Gastrocnemius medialis (tissue), 4 donors: ENCODE results near the gene PACS1. TPM values are rescaled to one million over a fixed set of nuclear protein-coding genes. Genes with fewer than 3 reads are reported as not detected.

Experiments
- ATAC-seq, 2 donors: fragments of 150-250 bp; one replicate each; pipeline ENCODE4 v1.9.1; 2016
- DNase-seq, 2 donors: peaks; one replicate each; pipeline ENCODE4 v3.0.0-alpha.2; 2019
- H3K27ac ChIP-seq, 4 donors: fragments of 200-600 bp; sonication (generic); 1 replicate in 1 of 4; 2 replicates in 3 of 4; pipeline ENCODE4 v1.5.1; 2016 to 2018; ENCODE audit warnings: mild to moderate bottlenecking in 2 of 4, moderate library complexity in 1 of 4
- H3K27me3 ChIP-seq, 3 donors: fragments of 200-600 bp; sonication (generic) in 2 of 3; 1 replicate in 1 of 3; 2 replicates in 2 of 3; pipeline versions ENCODE4 v1.5.1 to v1.6.0; 2016 to 2019; ENCODE audit warnings: mild to moderate bottlenecking in 1 of 3, moderate library complexity in 1 of 3
- H3K36me3 ChIP-seq, 2 donors: fragments of 200-600 bp; sonication (generic) in 1 of 2; one replicate each; pipeline ENCODE4 v1.5.1; 2017 to 2018
- H3K4me1 ChIP-seq, 2 donors: fragments of 200-600 bp; sonication (generic) in 1 of 2; one replicate each; pipeline ENCODE4 v1.5.1; 2016 to 2017; ENCODE audit warnings: mild to moderate bottlenecking in 2 of 2
- H3K4me3 ChIP-seq, 4 donors: fragments of 200-600 bp; sonication (generic) in 3 of 4; 1 replicate in 1 of 4; 2 replicates in 3 of 4; pipeline ENCODE4 v1.5.1; 2016 to 2019; ENCODE audit warnings: mild to moderate bottlenecking in 2 of 4
- H3K9me3 ChIP-seq, 3 donors: fragments of 200-600 bp; sonication (generic) in 2 of 3; 1 replicate in 1 of 3; 2 replicates in 2 of 3; pipeline ENCODE4 v1.5.1; 2016 to 2019
- CTCF ChIP-seq, 5 experiments: fragments of 450-650 bp in 3 of 5; fragments of 200-600 bp in 2 of 5; sonication (generic) in 2 of 5; IDR thresholded peaks in 4 of 5; conservative IDR thresholded peaks in 1 of 5; 1 replicate in 4 of 5; 2 replicates in 1 of 5; pipeline ENCODE4 v1.5.1; 2016 to 2019; ENCODE audit warnings: antibody characterized with exemption in 5 of 5, mild to moderate bottlenecking in 3 of 5, moderate library complexity in 3 of 5
- POLR2A ChIP-seq, 2 donors: fragments of 450-650 bp; IDR thresholded peaks; one replicate each; pipeline ENCODE4 v1.6.1; 2017; ENCODE audit warnings: antibody characterized with exemption in 2 of 2, mild to moderate bottlenecking in 2 of 2, moderate library complexity in 2 of 2
- in situ Hi-C, 4 donors: fragments of 200-750 bp; cut with MboI; loops; one replicate each; pipeline versions ENCODE4 v1.15.0 to v1.8.0; 2017; ENCODE audit warnings: low sequenced_read_pairs in 4 of 4
- intact Hi-C: fragments of 100-400 bp; cut with DNase I; formaldehyde crosslinking; loops from one replicate; pipeline ENCODE4 v1.15.1; 2023; ENCODE audit warnings: low total_unique reads
- total RNA-seq, 4 donors: library from RNA; depleted of rRNA; stranded (reverse); fragments of >200 nt; gene quantifications; one replicate each; pipeline versions ENCODE4 v1.1.0 to v1.2.3, GENCODE V29; 2016

PACS1 gene
- total RNA-seq, 4 donors from 2014 or later = 6.6 to 20.4 (median 16.9) TPM

- Histone ChIP-seq H3K27me3 (no peaks in the 10 kb centered on the region), H3K9me3 (no peaks in the 10 kb centered on the region), H3K36me3 (no peaks in the 10 kb centered on the region), H3K4me3 (no peak overlapping the region), H3K4me1 (no peaks in the 10 kb centered on the region), H3K27ac (no peak overlapping the region)
- ATAC-seq (no peak), DNase-seq (no peak)
- in situ Hi-C loops = no loop called here
- intact Hi-C loops = no loop called here
- TF ChIP-seq POLR2A (IDR thresholded peaks at IDR 0.05) = no peak
- no peak for TF ChIP-seq CTCF (IDR thresholded peaks at IDR 0.05 in 4 of 5, conservative IDR thresholded peaks at IDR 0.05 in 1 of 5)
These were observed 119.1 kb downstream of the PACS1 start for GRCh38 chr11:66189031-66189745.

- Histone ChIP-seq H3K27ac (no peak overlapping the region), H3K9me3 (no peaks in the 10 kb centered on the region), H3K4me3 (no peak overlapping the region), H3K27me3 (no peaks in the 10 kb centered on the region), H3K36me3 (no peaks in the 10 kb centered on the region), H3K4me1 (no peaks in the 10 kb centered on the region)
- intact Hi-C loops = no loop called here
- in situ Hi-C loops = no loop called here
- ATAC-seq (no peak), DNase-seq (no peak)
- TF ChIP-seq CTCF (IDR thresholded peaks at IDR 0.05 in 4 of 5, conservative IDR thresholded peaks at IDR 0.05 in 1 of 5) (no peak), POLR2A (IDR thresholded peaks at IDR 0.05) (no peak)
These were observed 120.7 kb downstream of the PACS1 start for GRCh38 chr11:66190786-66191185.

- Histone ChIP-seq H3K4me1 (no peaks in the 10 kb centered on the region), H3K36me3 (no peaks in the 10 kb centered on the region), H3K9me3 (no peaks in the 10 kb centered on the region), H3K27ac (no peak overlapping the region), H3K4me3 (no peak overlapping the region), H3K27me3 (no peaks in the 10 kb centered on the region)
- ATAC-seq = no peak
- TF ChIP-seq POLR2A (IDR thresholded peaks at IDR 0.05) (no peak), CTCF (IDR thresholded peaks at IDR 0.05 in 4 of 5, conservative IDR thresholded peaks at IDR 0.05 in 1 of 5) (no peak)
- DNase-seq = no peak
- in situ Hi-C loops = no loop called here
- intact Hi-C loops = no loop called here
These were observed 122.2 kb downstream of the PACS1 start for GRCh38 chr11:66192181-66192863.

- TF ChIP-seq POLR2A (IDR thresholded peaks at IDR 0.05) = no peak
- no peak for TF ChIP-seq CTCF (IDR thresholded peaks at IDR 0.05 in 4 of 5, conservative IDR thresholded peaks at IDR 0.05 in 1 of 5)
- H3K27ac ChIP-seq = no peak overlapping the region
- intact Hi-C loops = no loop called here
- H3K36me3 ChIP-seq = no peaks in the 10 kb centered on the region
- in situ Hi-C loops = no loop called here
- no peak overlapping the region for H3K4me3 ChIP-seq
- DNase-seq (no peak), ATAC-seq (no peak)
- H3K4me1 ChIP-seq = no peaks in the 10 kb centered on the region
- H3K27me3 ChIP-seq = no peaks in the 10 kb centered on the region
- no peaks in the 10 kb centered on the region for H3K9me3 ChIP-seq
These were observed 124.3 kb downstream of the PACS1 start for GRCh38 chr11:66194391-66194790.
